Stimulated activated CD8-positive, alpha-beta memory T cell treated with anti-CD3 and anti-CD28 coated beads, Interleukin-15, amount 100 ng/mL, for 48 hours (primary cell): ENCODE measurements around the gene SMTN.
"Not testable (repeated sequence)": the region's sequence is repeated elsewhere in the genome, so short reads cannot be mapped to it uniquely, and the experiment has no call there.

Experiments used
- DNase-seq, 2 donors: peaks; one replicate each; pipeline ENCODE4 v3.0.0-alpha.2; 2020; ENCODE audit warnings: low read depth in 2 of 2

Gene SMTN

GRCh38 chr22:31073125-31073524, 8.0 kb upstream of the SMTN start:
- not testable (repeated sequence) for DNase-seq

- not testable (repeated sequence) for DNase-seq
Measured at GRCh38 chr22:31073545-31074145, 7.5 kb upstream of the SMTN start.

- no peak for DNase-seq
Measured at GRCh38 chr22:31075961-31076360, 5.2 kb upstream of the SMTN start.

- no peak for DNase-seq
Measured at GRCh38 chr22:31077681-31078080, 3.4 kb upstream of the SMTN start.

- not testable (repeated sequence) for DNase-seq
Measured at GRCh38 chr22:31078389-31078788, 2.7 kb upstream of the SMTN start.

GRCh38 chr22:31079095-31079642, 1.9 kb upstream of the SMTN start:
- DNase-seq = no peak

- no peak for DNase-seq
Measured at GRCh38 chr22:31080164-31080847, 812 bp upstream of the SMTN start.

- no peak for DNase-seq
Measured at GRCh38 chr22:31081963-31082605, 966 bp downstream of the SMTN start.

GRCh38 chr22:31082606-31083376, 1.7 kb downstream of the SMTN start:
- peak; percentile 50 to 65 for DNase-seq

- DNase-seq = no peak
Measured at GRCh38 chr22:31083377-31083768, 2.3 kb downstream of the SMTN start.

- DNase-seq = no peak
Measured at GRCh38 chr22:31083923-31084810, 3.0 kb downstream of the SMTN start.

GRCh38 chr22:31084811-31085492, 3.8 kb downstream of the SMTN start:
- DNase-seq = peak; percentile 80 to 87

- no peak for DNase-seq
Measured at GRCh38 chr22:31085493-31085824, 4.3 kb downstream of the SMTN start.

- no peak for DNase-seq
Measured at GRCh38 chr22:31085928-31086327, 4.8 kb downstream of the SMTN start.

GRCh38 chr22:31086703-31087330, 5.7 kb downstream of the SMTN start:
- no peak for DNase-seq

- no peak for DNase-seq
Measured at GRCh38 chr22:31087744-31088215, 6.7 kb downstream of the SMTN start.

GRCh38 chr22:31088233-31088986, 7.3 kb downstream of the SMTN start:
- no peak for DNase-seq

- no peak for DNase-seq
Measured at GRCh38 chr22:31089160-31090100, 8.3 kb downstream of the SMTN start.
